ENCODE results near the gene KLHL13. TPM values are rescaled to one million over a fixed set of nuclear protein-coding genes. Genes with fewer than 3 reads are reported as not detected.

The KLHL13 gene
- total RNA-seq, 4 donors from 2014 or later: 1.3 to 8.2 (median 5.2) TPM

GRCh38 chrX:118058924-118059323 is 57.7 kb downstream of the KLHL13 start:
- intact Hi-C loops (cut with DNase I): no loop called here

DNA sequence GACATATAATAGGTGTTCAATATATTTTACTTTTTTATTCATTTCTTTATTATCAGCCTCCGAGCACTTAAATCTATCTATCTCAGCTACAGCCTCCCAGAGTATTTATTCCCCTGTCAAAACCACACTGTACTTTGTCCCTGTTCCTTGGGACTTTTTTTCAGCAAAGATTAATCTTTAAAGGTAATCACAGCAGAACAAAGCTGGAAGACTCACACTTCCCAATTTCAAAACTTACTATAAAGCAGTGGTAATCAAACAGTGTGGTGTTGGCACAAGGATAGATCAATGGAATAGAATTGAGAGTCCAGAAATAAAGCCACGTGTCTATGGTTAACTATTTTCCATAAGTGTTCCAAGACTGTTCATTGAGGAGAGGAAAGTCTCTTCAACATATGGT is 59.7 kb downstream of the KLHL13 start:
- no peaks in the 10 kb centered on the region for H3K9me3 ChIP-seq
- WGBS, 2 donors: 69 to 92% methylated on average over 1 to 2 of the region's 2 CpGs
- H3K27ac ChIP-seq: no peak overlapping the region
- no peak overlapping the region for H3K4me3 ChIP-seq
- no peaks in the 10 kb centered on the region for H3K27me3 ChIP-seq
- H3K4me1 ChIP-seq: peaks cover 0 to 5% (median 0%) of the 10 kb centered on the region in 3 donors
- H3K36me3 ChIP-seq: no peaks in the 10 kb centered on the region
- intact Hi-C loops (cut with DNase I): no loop called here
- DNase-seq: no peak
- TF ChIP-seq, protein P1, sequence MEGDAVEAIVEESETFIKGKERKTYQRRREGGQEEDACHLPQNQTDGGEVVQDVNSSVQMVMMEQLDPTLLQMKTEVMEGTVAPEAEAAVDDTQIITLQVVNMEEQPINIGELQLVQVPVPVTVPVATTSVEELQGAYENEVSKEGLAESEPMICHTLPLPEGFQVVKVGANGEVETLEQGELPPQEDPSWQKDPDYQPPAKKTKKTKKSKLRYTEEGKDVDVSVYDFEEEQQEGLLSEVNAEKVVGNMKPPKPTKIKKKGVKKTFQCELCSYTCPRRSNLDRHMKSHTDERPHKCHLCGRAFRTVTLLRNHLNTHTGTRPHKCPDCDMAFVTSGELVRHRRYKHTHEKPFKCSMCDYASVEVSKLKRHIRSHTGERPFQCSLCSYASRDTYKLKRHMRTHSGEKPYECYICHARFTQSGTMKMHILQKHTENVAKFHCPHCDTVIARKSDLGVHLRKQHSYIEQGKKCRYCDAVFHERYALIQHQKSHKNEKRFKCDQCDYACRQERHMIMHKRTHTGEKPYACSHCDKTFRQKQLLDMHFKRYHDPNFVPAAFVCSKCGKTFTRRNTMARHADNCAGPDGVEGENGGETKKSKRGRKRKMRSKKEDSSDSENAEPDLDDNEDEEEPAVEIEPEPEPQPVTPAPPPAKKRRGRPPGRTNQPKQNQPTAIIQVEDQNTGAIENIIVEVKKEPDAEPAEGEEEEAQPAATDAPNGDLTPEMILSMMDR (IDR thresholded peaks at IDR 0.05): no peak
- TF ChIP-seq POLR2A (IDR thresholded peaks at IDR 0.05): no peak

More at GRCh38 chrX:118058924-118059323, 57.7 kb downstream of the KLHL13 start:
- no peak for TF ChIP-seq POLR2A (IDR thresholded peaks at IDR 0.05)
- TF ChIP-seq, protein P1 (IDR thresholded peaks at IDR 0.05): no peak
- Histone ChIP-seq H3K9me3 (no peaks in the 10 kb centered on the region), H3K36me3 (no peaks in the 10 kb centered on the region), H3K27me3 (no peaks in the 10 kb centered on the region), H3K4me3 (no peak overlapping the region), H3K4me1 (peaks cover 0 to 5% (median 0%) of the 10 kb centered on the region in 3 donors), H3K27ac (no peak overlapping the region)
- WGBS, 2 donors: 48 to 59% methylated on average over 2 of the region's 2 CpGs
- DNase-seq: no peak

- intact Hi-C loops (cut with DNase I): no loop called here
- Histone ChIP-seq H3K4me3 (no peak overlapping the region), H3K27ac (no peak overlapping the region), H3K36me3 (no peaks in the 10 kb centered on the region), H3K4me1 (no peaks in the 10 kb centered on the region), H3K27me3 (no peaks in the 10 kb centered on the region), H3K9me3 (no peaks in the 10 kb centered on the region)
- TF ChIP-seq, protein P1 (IDR thresholded peaks at IDR 0.05): no peak
- no peak for TF ChIP-seq POLR2A (IDR thresholded peaks at IDR 0.05)
- 39 to 75% methylated on average over 1 of the region's 1 CpG for WGBS, 2 donors
- no peak for DNase-seq
Observed at GRCh38 chrX:118049713-118050112, 66.9 kb downstream of the KLHL13 start.

- intact Hi-C loops (cut with DNase I): no loop called here
- no peak for DNase-seq
- no peak overlapping the region for H3K27ac ChIP-seq
- no peaks in the 10 kb centered on the region for H3K36me3 ChIP-seq
- TF ChIP-seq, protein P1 (IDR thresholded peaks at IDR 0.05): no peak
- no peak for TF ChIP-seq POLR2A (IDR thresholded peaks at IDR 0.05)
- no peaks in the 10 kb centered on the region for H3K4me1 ChIP-seq
- no peaks in the 10 kb centered on the region for H3K9me3 ChIP-seq
- WGBS, 2 donors: 39 to 58% methylated on average over 4 of the region's 4 CpGs
- H3K27me3 ChIP-seq: no peaks in the 10 kb centered on the region
- no peak overlapping the region for H3K4me3 ChIP-seq
Observed at GRCh38 chrX:118047446-118048186, 69.0 kb downstream of the KLHL13 start.

GRCh38 chrX:118039591-118039990 is 77.0 kb downstream of the KLHL13 start:
- DNase-seq: no peak
- Histone ChIP-seq H3K4me3 (no peak overlapping the region), H3K27ac (no peak overlapping the region), H3K4me1 (no peaks in the 10 kb centered on the region), H3K27me3 (no peaks in the 10 kb centered on the region), H3K36me3 (no peaks in the 10 kb centered on the region), H3K9me3 (no peaks in the 10 kb centered on the region)
- no CpG with 5 or more reads among the region's 1 CpG for WGBS, 2 donors
- intact Hi-C loops (cut with DNase I): no loop called here
- TF ChIP-seq, protein P1 (IDR thresholded peaks at IDR 0.05): no peak
- no peak for TF ChIP-seq POLR2A (IDR thresholded peaks at IDR 0.05)
